ENCODE data around the gene PBLD. TPM values are rescaled to one million over a fixed set of nuclear protein-coding genes. Genes with fewer than 3 reads are reported as not detected.
"Not testable (repeated sequence)": the region's sequence is repeated elsewhere in the genome, so short reads cannot be mapped to it uniquely, and the experiment has no call there.

The PBLD gene
- total RNA-seq, 1 donor from 2014 or later, result 6.9 TPM

DNA sequence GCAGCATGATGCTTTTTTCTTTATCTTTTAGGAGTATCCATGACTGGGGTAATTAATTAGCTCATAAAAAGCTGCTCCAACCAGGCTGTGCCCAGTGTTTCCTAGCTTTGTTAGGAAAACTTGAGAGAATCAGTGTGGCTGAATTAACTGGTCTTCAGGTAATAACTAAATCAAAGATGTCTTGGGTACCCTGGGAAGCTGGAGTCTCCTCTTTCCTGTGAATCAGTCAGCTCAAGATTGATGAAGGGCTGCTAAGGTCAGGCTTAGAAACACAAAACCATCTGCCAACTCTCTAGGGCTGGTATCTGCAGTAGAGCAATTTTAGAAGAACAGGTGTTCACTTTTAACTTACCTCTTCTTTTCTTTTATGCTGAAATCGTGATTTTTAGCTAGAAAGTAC, 79.4 kb downstream of the PBLD start:
- no peak overlapping the region for H3K27ac Mint-ChIP-seq
- no peaks in the 10 kb centered on the region for H3K36me3 Mint-ChIP-seq
- H3K4me1 Mint-ChIP-seq (ENCODE audit: unreplicated experiment), result peaks cover 5% of the 10 kb centered on the region
- TF ChIP-seq, protein P1, sequence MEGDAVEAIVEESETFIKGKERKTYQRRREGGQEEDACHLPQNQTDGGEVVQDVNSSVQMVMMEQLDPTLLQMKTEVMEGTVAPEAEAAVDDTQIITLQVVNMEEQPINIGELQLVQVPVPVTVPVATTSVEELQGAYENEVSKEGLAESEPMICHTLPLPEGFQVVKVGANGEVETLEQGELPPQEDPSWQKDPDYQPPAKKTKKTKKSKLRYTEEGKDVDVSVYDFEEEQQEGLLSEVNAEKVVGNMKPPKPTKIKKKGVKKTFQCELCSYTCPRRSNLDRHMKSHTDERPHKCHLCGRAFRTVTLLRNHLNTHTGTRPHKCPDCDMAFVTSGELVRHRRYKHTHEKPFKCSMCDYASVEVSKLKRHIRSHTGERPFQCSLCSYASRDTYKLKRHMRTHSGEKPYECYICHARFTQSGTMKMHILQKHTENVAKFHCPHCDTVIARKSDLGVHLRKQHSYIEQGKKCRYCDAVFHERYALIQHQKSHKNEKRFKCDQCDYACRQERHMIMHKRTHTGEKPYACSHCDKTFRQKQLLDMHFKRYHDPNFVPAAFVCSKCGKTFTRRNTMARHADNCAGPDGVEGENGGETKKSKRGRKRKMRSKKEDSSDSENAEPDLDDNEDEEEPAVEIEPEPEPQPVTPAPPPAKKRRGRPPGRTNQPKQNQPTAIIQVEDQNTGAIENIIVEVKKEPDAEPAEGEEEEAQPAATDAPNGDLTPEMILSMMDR (conservative IDR thresholded peaks at IDR 0.05), result no peak
- H3K9me3 Mint-ChIP-seq, result no peaks in the 10 kb centered on the region
- no peaks in the 10 kb centered on the region for H3K27me3 Mint-ChIP-seq
- no peak for DNase-seq (ENCODE audit: extremely low spot score, unreplicated experiment)
- no peak overlapping the region for H3K4me3 Mint-ChIP-seq

DNA sequence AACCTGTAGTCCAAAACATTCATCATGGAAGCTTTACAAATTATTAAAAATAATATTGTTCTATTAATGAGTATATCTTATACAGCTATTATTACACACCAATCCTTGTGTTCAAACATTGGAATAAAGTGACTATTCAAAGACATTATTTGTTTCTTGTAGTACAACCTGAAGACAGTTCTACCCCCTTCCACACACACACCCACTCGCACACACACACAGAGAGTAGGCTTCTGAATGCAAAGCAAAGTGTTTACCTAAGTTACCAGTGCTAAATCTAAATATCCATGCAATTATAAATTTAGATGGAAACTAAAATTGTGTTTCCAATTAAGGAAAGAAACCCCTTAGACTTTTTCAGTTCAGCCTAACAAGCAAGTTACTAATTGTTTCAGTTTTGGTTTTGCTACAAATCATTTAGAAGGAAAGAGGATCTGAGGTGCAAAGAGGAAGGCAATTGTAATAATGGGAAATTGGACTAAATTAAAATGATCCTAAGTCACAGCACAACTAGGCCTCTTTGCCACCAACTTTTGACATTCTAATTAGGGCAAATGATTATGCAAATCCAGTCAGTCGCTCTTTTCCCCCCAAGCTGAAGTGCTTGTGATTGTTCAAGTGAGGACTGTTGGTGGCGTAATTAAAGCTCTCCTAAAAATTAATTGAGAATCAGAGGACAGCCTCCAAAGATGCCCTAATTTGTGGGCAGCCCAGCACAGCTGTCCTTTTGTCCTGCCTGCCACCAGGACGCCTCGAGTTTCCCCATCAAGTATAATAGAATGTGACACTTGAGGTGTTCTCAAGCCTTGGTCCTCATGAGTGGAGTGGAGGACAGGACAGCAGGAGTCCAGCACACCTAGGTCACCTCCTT, 80.9 kb downstream of the PBLD start:
- no peak overlapping the region for H3K27ac Mint-ChIP-seq
- no peaks in the 10 kb centered on the region for H3K36me3 Mint-ChIP-seq
- H3K4me3 Mint-ChIP-seq, result no peak overlapping the region
- DNase-seq (ENCODE audit: extremely low spot score, unreplicated experiment), result no peak
- peaks cover 5% of the 10 kb centered on the region for H3K4me1 Mint-ChIP-seq (ENCODE audit: unreplicated experiment)
- H3K9me3 Mint-ChIP-seq, result no peaks in the 10 kb centered on the region
- TF ChIP-seq, protein P1 (conservative IDR thresholded peaks at IDR 0.05), result no peak
- H3K27me3 Mint-ChIP-seq, result no peaks in the 10 kb centered on the region

DNA sequence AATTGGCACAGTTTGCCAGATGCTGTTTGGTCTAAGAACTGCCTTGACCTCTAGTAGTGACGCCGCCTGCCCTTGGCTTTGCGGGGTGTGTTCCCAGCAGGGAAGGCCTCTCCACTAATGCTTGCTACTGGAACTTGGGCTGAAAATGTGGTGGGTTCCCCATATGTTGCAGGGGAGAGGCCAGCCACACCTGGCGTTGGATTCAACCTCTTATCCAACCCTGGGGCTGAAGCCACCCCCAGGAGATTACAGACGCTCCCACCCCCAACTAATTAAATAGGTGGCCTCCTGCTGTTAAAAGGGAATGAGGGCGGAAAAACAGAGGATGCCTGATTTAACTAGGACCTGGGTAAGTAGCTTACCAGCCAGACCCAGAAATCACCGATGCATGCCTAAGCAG, 81.6 kb downstream of the PBLD start:
- H3K4me3 Mint-ChIP-seq, result no peak overlapping the region
- H3K4me1 Mint-ChIP-seq (ENCODE audit: unreplicated experiment), result peaks cover 5% of the 10 kb centered on the region
- no peaks in the 10 kb centered on the region for H3K36me3 Mint-ChIP-seq
- no peak overlapping the region for H3K27ac Mint-ChIP-seq
- TF ChIP-seq, protein P1 (conservative IDR thresholded peaks at IDR 0.05), result no peak
- DNase-seq (ENCODE audit: extremely low spot score, unreplicated experiment), result no peak
- H3K9me3 Mint-ChIP-seq, result no peaks in the 10 kb centered on the region
- H3K27me3 Mint-ChIP-seq, result no peaks in the 10 kb centered on the region

DNA sequence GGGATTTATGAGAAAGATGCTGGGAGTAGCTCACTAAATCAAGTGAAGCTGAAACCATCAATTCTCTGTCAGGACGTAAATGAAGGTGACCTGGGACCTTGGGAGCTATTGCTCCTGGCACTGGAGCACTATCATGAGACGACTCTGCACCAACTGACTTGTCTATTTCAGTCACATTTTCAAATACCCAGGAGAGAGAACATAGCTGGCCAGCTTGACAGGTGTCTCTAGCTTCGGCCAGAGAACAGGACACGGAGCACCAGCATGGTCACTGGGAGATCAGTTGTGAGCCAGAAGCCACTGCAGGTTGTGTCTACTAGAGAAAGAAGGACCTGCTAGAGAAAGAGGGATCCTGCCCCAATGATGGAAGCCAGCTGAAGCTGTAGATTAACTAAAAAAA, 83.4 kb downstream of the PBLD start:
- H3K36me3 Mint-ChIP-seq, result no peaks in the 10 kb centered on the region
- H3K9me3 Mint-ChIP-seq, result no peaks in the 10 kb centered on the region
- no peak for DNase-seq (ENCODE audit: extremely low spot score, unreplicated experiment)
- no peak overlapping the region for H3K4me3 Mint-ChIP-seq
- H3K27me3 Mint-ChIP-seq, result no peaks in the 10 kb centered on the region
- no peak overlapping the region for H3K27ac Mint-ChIP-seq
- H3K4me1 Mint-ChIP-seq (ENCODE audit: unreplicated experiment), result peaks cover 5% of the 10 kb centered on the region
- TF ChIP-seq, protein P1 (conservative IDR thresholded peaks at IDR 0.05), result no peak

DNA sequence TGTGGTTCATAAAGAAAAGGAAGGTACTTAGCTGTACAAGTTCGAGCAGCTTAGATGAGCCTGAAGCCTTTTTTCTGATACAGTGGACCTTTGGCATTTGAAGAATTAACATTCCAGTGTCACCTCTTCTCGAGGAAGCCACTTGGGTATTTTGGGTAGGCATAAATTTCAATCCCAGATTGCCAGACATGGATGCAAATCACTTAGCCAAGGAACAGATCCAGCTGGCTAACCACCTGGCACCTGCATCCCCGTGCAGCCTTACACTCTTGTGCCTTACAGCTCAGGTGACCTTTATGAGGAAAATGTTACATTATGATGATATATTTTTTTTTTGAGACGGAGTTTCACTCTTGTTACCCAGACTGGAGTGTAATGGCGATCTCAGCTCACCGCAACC, 84.8 kb downstream of the PBLD start:
- TF ChIP-seq, protein P1 (conservative IDR thresholded peaks at IDR 0.05), result no peak
- Mint-ChIP-seq H3K4me1 (ENCODE audit: unreplicated experiment) (peaks cover 5% of the 10 kb centered on the region), H3K9me3 (no peaks in the 10 kb centered on the region), H3K27me3 (no peaks in the 10 kb centered on the region), H3K27ac (no peak overlapping the region), H3K36me3 (no peaks in the 10 kb centered on the region), H3K4me3 (no peak overlapping the region)
- DNase-seq (ENCODE audit: extremely low spot score, unreplicated experiment), result no peak

DNA sequence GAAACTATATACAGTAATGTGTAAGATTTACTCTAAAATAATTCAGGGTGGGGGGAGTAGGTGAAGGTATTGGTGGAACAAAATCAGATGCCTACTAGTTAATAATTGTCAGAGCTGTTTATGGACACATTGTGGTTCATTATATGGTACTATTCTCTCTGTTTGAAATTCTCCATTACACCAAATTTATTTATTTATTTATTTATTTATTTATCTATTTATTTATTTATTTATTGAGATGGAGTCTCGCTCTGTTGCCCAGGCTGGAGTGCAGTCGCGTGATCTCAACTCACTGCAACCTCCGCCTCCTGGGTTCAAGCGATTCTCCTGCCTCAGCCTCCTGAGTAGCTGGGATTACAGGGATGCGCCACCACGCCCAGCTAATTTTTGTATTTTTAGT, 86.3 kb downstream of the PBLD start:
- not testable (repeated sequence) for H3K27ac Mint-ChIP-seq; H3K4me3 Mint-ChIP-seq; H3K36me3 Mint-ChIP-seq; H3K27me3 Mint-ChIP-seq; DNase-seq (ENCODE audit: extremely low spot score, unreplicated experiment); H3K9me3 Mint-ChIP-seq; H3K4me1 Mint-ChIP-seq (ENCODE audit: unreplicated experiment)

Data from type B pancreatic cell (in vitro differentiated cells).